Measurements from ENCODE around the gene AKT2. TPM values are rescaled to one million over a fixed set of nuclear protein-coding genes. Genes with fewer than 3 reads are reported as not detected.
A peak's percentile ranks its signal among the peaks of the same experiment; 100 is the strongest.

The AKT2 gene
- total RNA-seq, 1 donor from 2014 or later, result 54.8 TPM

DNA sequence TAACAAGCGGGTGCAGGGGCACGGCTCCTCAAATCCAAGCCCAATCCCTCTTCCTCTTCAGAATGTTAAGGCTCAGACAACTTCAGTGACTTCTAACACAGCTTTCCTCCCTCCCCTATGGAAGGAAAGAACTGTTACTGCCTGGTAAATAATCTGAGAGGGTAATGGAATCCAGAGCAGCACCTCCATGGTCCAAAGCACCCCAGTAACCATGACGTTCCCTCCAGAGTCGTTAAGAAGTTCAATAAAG lies 969 bp downstream of the AKT2 start:
- Histone ChIP-seq H3K27me3 (ENCODE audit: control insufficient read depth, insufficient read depth, low read length) (no peaks in the 10 kb centered on the region), H3K36me3 (ENCODE audit: control insufficient read depth, insufficient read depth, low read length) (peaks cover 3% of the 10 kb centered on the region), H3K4me3 (ENCODE audit: low read depth, low read length) (peak overlapping the region; percentile 80)
- TF ChIP-seq, protein P1, sequence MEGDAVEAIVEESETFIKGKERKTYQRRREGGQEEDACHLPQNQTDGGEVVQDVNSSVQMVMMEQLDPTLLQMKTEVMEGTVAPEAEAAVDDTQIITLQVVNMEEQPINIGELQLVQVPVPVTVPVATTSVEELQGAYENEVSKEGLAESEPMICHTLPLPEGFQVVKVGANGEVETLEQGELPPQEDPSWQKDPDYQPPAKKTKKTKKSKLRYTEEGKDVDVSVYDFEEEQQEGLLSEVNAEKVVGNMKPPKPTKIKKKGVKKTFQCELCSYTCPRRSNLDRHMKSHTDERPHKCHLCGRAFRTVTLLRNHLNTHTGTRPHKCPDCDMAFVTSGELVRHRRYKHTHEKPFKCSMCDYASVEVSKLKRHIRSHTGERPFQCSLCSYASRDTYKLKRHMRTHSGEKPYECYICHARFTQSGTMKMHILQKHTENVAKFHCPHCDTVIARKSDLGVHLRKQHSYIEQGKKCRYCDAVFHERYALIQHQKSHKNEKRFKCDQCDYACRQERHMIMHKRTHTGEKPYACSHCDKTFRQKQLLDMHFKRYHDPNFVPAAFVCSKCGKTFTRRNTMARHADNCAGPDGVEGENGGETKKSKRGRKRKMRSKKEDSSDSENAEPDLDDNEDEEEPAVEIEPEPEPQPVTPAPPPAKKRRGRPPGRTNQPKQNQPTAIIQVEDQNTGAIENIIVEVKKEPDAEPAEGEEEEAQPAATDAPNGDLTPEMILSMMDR (IDR thresholded peaks at IDR 0.05; ENCODE audit: insufficient read depth, low read length, severe bottlenecking), result no peak
- FAIRE-seq, result no peak
- DNase-seq (ENCODE audit: low read depth), result no peak

DNA sequence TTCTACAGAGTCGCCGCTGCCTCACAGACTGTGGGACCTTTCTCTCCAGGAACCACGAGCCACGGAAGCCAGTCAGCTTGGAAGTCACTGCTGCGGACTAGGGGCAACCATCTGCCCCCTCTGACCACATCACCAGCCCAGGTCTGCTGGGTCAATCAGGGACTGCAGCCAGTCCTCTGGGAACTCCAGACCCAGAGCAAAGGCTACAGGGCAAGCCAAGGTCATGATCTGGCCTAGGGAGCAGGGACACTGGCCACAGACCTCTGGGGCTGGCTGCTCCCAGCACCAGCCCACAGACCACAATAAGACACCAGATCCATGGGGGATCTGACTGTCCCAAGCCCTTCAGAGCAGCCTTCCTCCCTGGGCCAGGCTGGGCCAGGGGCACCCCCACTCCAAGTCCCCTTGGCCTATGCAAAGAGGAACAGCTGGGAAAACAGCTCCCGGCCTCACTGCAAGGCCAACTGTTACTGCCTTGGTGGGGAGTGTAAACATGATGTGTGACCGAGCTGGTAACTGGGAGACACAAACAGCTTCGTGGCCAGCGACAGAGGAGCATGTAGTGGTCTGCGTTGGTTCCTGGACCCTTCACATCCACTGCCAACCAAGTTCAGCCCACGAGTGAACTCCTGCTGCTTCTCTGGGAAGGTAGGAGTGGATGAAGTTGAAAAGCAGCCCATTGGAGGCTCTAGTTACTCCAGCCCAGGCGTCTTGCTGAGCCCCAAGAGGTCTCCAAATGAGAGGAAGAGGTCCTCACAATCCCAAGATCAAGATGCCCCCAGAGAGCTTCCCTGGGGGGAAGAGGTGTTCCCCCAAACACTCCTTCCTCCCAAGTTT lies 1.5 kb downstream of the AKT2 start:
- Histone ChIP-seq H3K27me3 (ENCODE audit: control insufficient read depth, insufficient read depth, low read length) (no peaks in the 10 kb centered on the region), H3K36me3 (ENCODE audit: control insufficient read depth, insufficient read depth, low read length) (peaks cover 3% of the 10 kb centered on the region), H3K4me3 (ENCODE audit: low read depth, low read length) (peak overlapping the region; percentile 80)
- DNase-seq (ENCODE audit: low read depth) (no peak), FAIRE-seq (no peak)
- TF ChIP-seq, protein P1 (IDR thresholded peaks at IDR 0.05; ENCODE audit: insufficient read depth, low read length, severe bottlenecking), result no peak

DNA sequence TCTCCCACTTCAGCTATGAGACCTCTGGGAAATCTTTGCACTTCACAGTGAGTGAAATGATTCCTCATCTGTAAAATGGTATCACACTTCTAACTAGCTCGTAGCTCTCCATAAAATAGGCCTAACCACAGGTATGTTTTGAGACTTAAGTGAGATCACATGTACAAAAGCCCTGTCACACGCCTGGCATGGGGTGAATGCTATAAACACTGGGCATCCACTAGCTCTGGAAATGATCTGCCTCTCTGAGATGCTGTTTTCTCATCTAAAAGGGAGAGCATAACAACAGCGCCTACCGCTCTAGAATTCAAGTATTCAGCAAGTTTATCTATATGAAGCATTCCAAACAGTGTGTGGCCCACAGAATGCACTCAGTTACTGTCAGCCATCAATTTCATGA lies 2.2 kb downstream of the AKT2 start:
- no peak for FAIRE-seq
- no peak for DNase-seq (ENCODE audit: low read depth)
- no peak overlapping the region for H3K4me3 ChIP-seq (ENCODE audit: low read depth, low read length)

DNA sequence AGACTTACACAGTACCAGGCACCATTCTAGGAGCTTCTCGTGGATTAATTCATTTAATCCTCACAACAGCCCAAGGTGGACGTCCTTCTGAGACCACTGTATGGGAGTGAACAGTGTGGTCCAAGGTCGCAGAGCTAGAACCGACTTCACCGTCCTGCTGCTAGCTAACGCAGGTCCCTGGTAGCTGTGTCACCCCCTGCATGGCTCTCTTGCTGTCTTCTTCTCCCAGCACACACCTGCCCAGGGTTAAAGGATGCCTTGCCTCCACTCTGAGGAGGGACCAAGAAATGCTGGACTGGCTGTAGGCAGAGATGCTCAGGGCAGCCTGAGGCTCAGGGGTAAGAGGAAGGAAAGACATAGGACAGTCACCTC lies 3.0 kb downstream of the AKT2 start:
- DNase-seq (ENCODE audit: low read depth) (no peak), FAIRE-seq (no peak)
- TF ChIP-seq, protein P1 (IDR thresholded peaks at IDR 0.05; ENCODE audit: insufficient read depth, low read length, severe bottlenecking), result no peak

More for the DNA sequence above, 2.2 kb downstream of the AKT2 start:
- Histone ChIP-seq H3K27me3 (ENCODE audit: control insufficient read depth, insufficient read depth, low read length) (no peaks in the 10 kb centered on the region), H3K36me3 (ENCODE audit: control insufficient read depth, insufficient read depth, low read length) (peaks cover 3% of the 10 kb centered on the region)
- TF ChIP-seq, protein P1 (IDR thresholded peaks at IDR 0.05; ENCODE audit: insufficient read depth, low read length, severe bottlenecking), result no peak

GRCh38 chr19:40281381-40282208 lies 3.5 kb downstream of the AKT2 start:
- FAIRE-seq (no peak), DNase-seq (ENCODE audit: low read depth) (no peak)
- TF ChIP-seq, protein P1 (IDR thresholded peaks at IDR 0.05; ENCODE audit: insufficient read depth, low read length, severe bottlenecking), result no peak
- H3K36me3 ChIP-seq (ENCODE audit: control insufficient read depth, insufficient read depth, low read length), result peaks cover 3% of the 10 kb centered on the region
- no peak overlapping the region for H3K4me3 ChIP-seq (ENCODE audit: low read depth, low read length)
- H3K27me3 ChIP-seq (ENCODE audit: control insufficient read depth, insufficient read depth, low read length), result no peaks in the 10 kb centered on the region

More for the DNA sequence above, 3.0 kb downstream of the AKT2 start:
- Histone ChIP-seq H3K4me3 (ENCODE audit: low read depth, low read length) (no peak overlapping the region), H3K27me3 (ENCODE audit: control insufficient read depth, insufficient read depth, low read length) (no peaks in the 10 kb centered on the region), H3K36me3 (ENCODE audit: control insufficient read depth, insufficient read depth, low read length) (peaks cover 3% of the 10 kb centered on the region)

Data from bronchial epithelial cell (primary cell).